ENCODE data around the gene ZNF454.

The ZNF454 gene

GRCh38 chr5:178988436-178989220 is 47.6 kb downstream of the ZNF454 start:
- CTCF ChIA-PET = no interaction called here
- H3K9me3 ChIP-seq (ENCODE audit: control extremely low read depth in 1 of 5, control insufficient read depth in 4 of 5, insufficient read depth in 2 of 5, low read depth in 1 of 5, low read length in 4 of 5) = peaks cover 0 to 58% (median 54%) of the 10 kb centered on the region in 5 experiments

GRCh38 chr5:178989311-178989710 is 48.3 kb downstream of the ZNF454 start:
- H3K27me3 ChIP-seq (replicated peaks in 2 of 5; ENCODE audit: control insufficient read depth in 4 of 5, insufficient read depth in 5 of 5, low read length in 4 of 5) = peaks cover 0 to 15% (median 3%) of the 10 kb centered on the region in 5 experiments
- CTCF ChIA-PET = no interaction called here
- 98% methylated on average over 7 of the region's 7 CpGs for WGBS (ENCODE audit: insufficient coverage)
- peaks cover 0 to 17% (median 6%) of the 10 kb centered on the region in 4 experiments for H3K4me1 ChIP-seq (ENCODE audit: control extremely low read depth in 1 of 4, control insufficient read depth in 4 of 4, insufficient read depth in 4 of 4, low read length in 3 of 4)
- no peak for DNase-seq
- POLR2A ChIA-PET = no interaction called here
- H3K36me3 ChIP-seq (ENCODE audit: control insufficient read depth in 4 of 4, insufficient read depth in 4 of 4, low read length in 3 of 4) = no peaks in the 10 kb centered on the region
- peaks cover 0 to 61% (median 48%) of the 10 kb centered on the region in 5 experiments for H3K9me3 ChIP-seq (ENCODE audit: control extremely low read depth in 1 of 5, control insufficient read depth in 4 of 5, insufficient read depth in 2 of 5, low read depth in 1 of 5, low read length in 4 of 5)
- no peak overlapping the region for H3K4me3 ChIP-seq (ENCODE audit: control insufficient read depth in 1 of 7, extremely low read depth in 1 of 7, insufficient read depth in 4 of 7, low read depth in 2 of 7, low read length in 6 of 7)
- H3K27ac ChIP-seq (ENCODE audit: insufficient read depth in 1 of 2, low read depth in 1 of 2, low read length in 2 of 2, poor library complexity in 1 of 2, severe bottlenecking in 2 of 2) = no peak overlapping the region

More at GRCh38 chr5:178988436-178989220, 47.6 kb downstream of the ZNF454 start:
- POLR2A ChIA-PET = no interaction called here
- Histone ChIP-seq H3K27ac (ENCODE audit: insufficient read depth in 1 of 2, low read depth in 1 of 2, low read length in 2 of 2, poor library complexity in 1 of 2, severe bottlenecking in 2 of 2) (no peak overlapping the region), H3K27me3 (replicated peaks in 2 of 5; ENCODE audit: control insufficient read depth in 4 of 5, insufficient read depth in 5 of 5, low read length in 4 of 5) (peaks cover 0 to 8% (median 3%) of the 10 kb centered on the region in 5 experiments), H3K4me3 (ENCODE audit: control insufficient read depth in 1 of 7, extremely low read depth in 1 of 7, insufficient read depth in 4 of 7, low read depth in 2 of 7, low read length in 6 of 7) (no peak overlapping the region), H3K4me1 (ENCODE audit: control extremely low read depth in 1 of 4, control insufficient read depth in 4 of 4, insufficient read depth in 4 of 4, low read length in 3 of 4) (peaks cover 0 to 10% (median 4%) of the 10 kb centered on the region in 4 experiments), H3K36me3 (ENCODE audit: control insufficient read depth in 4 of 4, insufficient read depth in 4 of 4, low read length in 3 of 4) (no peaks in the 10 kb centered on the region)
- DNase-seq = no peak
- WGBS (ENCODE audit: insufficient coverage) = 93% methylated on average over 23 of the region's 27 CpGs

GRCh38 chr5:178990491-178990890 is 49.5 kb downstream of the ZNF454 start:
- ChIA-PET CTCF (no interaction called here), POLR2A (no interaction called here)
- Histone ChIP-seq H3K4me3 (ENCODE audit: control insufficient read depth in 1 of 7, extremely low read depth in 1 of 7, insufficient read depth in 4 of 7, low read depth in 2 of 7, low read length in 6 of 7) (no peak overlapping the region), H3K27ac (ENCODE audit: insufficient read depth in 1 of 2, low read depth in 1 of 2, low read length in 2 of 2, poor library complexity in 1 of 2, severe bottlenecking in 2 of 2) (no peak overlapping the region), H3K9me3 (ENCODE audit: control extremely low read depth in 1 of 5, control insufficient read depth in 4 of 5, insufficient read depth in 2 of 5, low read depth in 1 of 5, low read length in 4 of 5) (peaks cover 0 to 54% (median 41%) of the 10 kb centered on the region in 5 experiments), H3K36me3 (ENCODE audit: control insufficient read depth in 4 of 4, insufficient read depth in 4 of 4, low read length in 3 of 4) (no peaks in the 10 kb centered on the region), H3K4me1 (ENCODE audit: control extremely low read depth in 1 of 4, control insufficient read depth in 4 of 4, insufficient read depth in 4 of 4, low read length in 3 of 4) (peaks cover 0 to 26% (median 11%) of the 10 kb centered on the region in 4 experiments), H3K27me3 (replicated peaks in 2 of 5; ENCODE audit: control insufficient read depth in 4 of 5, insufficient read depth in 5 of 5, low read length in 4 of 5) (peaks cover 0 to 26% (median 5%) of the 10 kb centered on the region in 5 experiments)
- WGBS (ENCODE audit: insufficient coverage) = 96% methylated on average over 7 of the region's 12 CpGs
- no peak for DNase-seq

- POLR2A ChIA-PET = no interaction called here
These were observed 50.5 kb downstream of the ZNF454 start for GRCh38 chr5:178991190-178992145.

GRCh38 chr5:178992291-178992895 is 51.4 kb downstream of the ZNF454 start:
- DNase-seq = no peak
- H3K27me3 ChIP-seq (replicated peaks in 2 of 5; ENCODE audit: control insufficient read depth in 4 of 5, insufficient read depth in 5 of 5, low read length in 4 of 5) = peaks cover 0 to 45% (median 11%) of the 10 kb centered on the region in 5 experiments
- WGBS (ENCODE audit: insufficient coverage) = 82% methylated on average over 9 of the region's 9 CpGs
- CTCF ChIA-PET = no interaction called here
- no peak overlapping the region for H3K4me3 ChIP-seq (ENCODE audit: control insufficient read depth in 1 of 7, extremely low read depth in 1 of 7, insufficient read depth in 4 of 7, low read depth in 2 of 7, low read length in 6 of 7)
- POLR2A ChIA-PET = no interaction called here
- H3K4me1 ChIP-seq (ENCODE audit: control extremely low read depth in 1 of 4, control insufficient read depth in 4 of 4, insufficient read depth in 4 of 4, low read length in 3 of 4) = peaks cover 0 to 26% (median 12%) of the 10 kb centered on the region in 4 experiments
- H3K36me3 ChIP-seq (ENCODE audit: control insufficient read depth in 4 of 4, insufficient read depth in 4 of 4, low read length in 3 of 4) = no peaks in the 10 kb centered on the region
- H3K9me3 ChIP-seq (ENCODE audit: control extremely low read depth in 1 of 5, control insufficient read depth in 4 of 5, insufficient read depth in 2 of 5, low read depth in 1 of 5, low read length in 4 of 5) = peaks cover 0 to 49% (median 25%) of the 10 kb centered on the region in 5 experiments
- no peak overlapping the region for H3K27ac ChIP-seq (ENCODE audit: insufficient read depth in 1 of 2, low read depth in 1 of 2, low read length in 2 of 2, poor library complexity in 1 of 2, severe bottlenecking in 2 of 2)

More at GRCh38 chr5:178991190-178992145, 50.5 kb downstream of the ZNF454 start:
- no peak overlapping the region for H3K27ac ChIP-seq (ENCODE audit: insufficient read depth in 1 of 2, low read depth in 1 of 2, low read length in 2 of 2, poor library complexity in 1 of 2, severe bottlenecking in 2 of 2)
- 97% methylated on average over 22 of the region's 28 CpGs for WGBS (ENCODE audit: insufficient coverage)
- H3K27me3 ChIP-seq (replicated peaks in 2 of 5; ENCODE audit: control insufficient read depth in 4 of 5, insufficient read depth in 5 of 5, low read length in 4 of 5) = peaks cover 0 to 36% (median 11%) of the 10 kb centered on the region in 5 experiments
- no peaks in the 10 kb centered on the region for H3K36me3 ChIP-seq (ENCODE audit: control insufficient read depth in 4 of 4, insufficient read depth in 4 of 4, low read length in 3 of 4)
- DNase-seq = no peak
- H3K4me3 ChIP-seq (ENCODE audit: control insufficient read depth in 1 of 7, extremely low read depth in 1 of 7, insufficient read depth in 4 of 7, low read depth in 2 of 7, low read length in 6 of 7) = no peak overlapping the region
- CTCF ChIA-PET = no interaction called here
- H3K4me1 ChIP-seq (ENCODE audit: control extremely low read depth in 1 of 4, control insufficient read depth in 4 of 4, insufficient read depth in 4 of 4, low read length in 3 of 4) = peaks cover 0 to 26% (median 12%) of the 10 kb centered on the region in 4 experiments
- H3K9me3 ChIP-seq (ENCODE audit: control extremely low read depth in 1 of 5, control insufficient read depth in 4 of 5, insufficient read depth in 2 of 5, low read depth in 1 of 5, low read length in 4 of 5) = peaks cover 0 to 49% (median 33%) of the 10 kb centered on the region in 5 experiments

GRCh38 chr5:178993236-178993765 is 52.3 kb downstream of the ZNF454 start:
- Histone ChIP-seq H3K4me1 (ENCODE audit: control extremely low read depth in 1 of 4, control insufficient read depth in 4 of 4, insufficient read depth in 4 of 4, low read length in 3 of 4) (peaks cover 0 to 26% (median 12%) of the 10 kb centered on the region in 4 experiments), H3K27ac (ENCODE audit: insufficient read depth in 1 of 2, low read depth in 1 of 2, low read length in 2 of 2, poor library complexity in 1 of 2, severe bottlenecking in 2 of 2) (no peak overlapping the region), H3K4me3 (ENCODE audit: control insufficient read depth in 1 of 7, extremely low read depth in 1 of 7, insufficient read depth in 4 of 7, low read depth in 2 of 7, low read length in 6 of 7) (peak overlapping the region in 1 of 7 experiments; percentile 20), H3K36me3 (ENCODE audit: control insufficient read depth in 4 of 4, insufficient read depth in 4 of 4, low read length in 3 of 4) (no peaks in the 10 kb centered on the region), H3K9me3 (ENCODE audit: control extremely low read depth in 1 of 5, control insufficient read depth in 4 of 5, insufficient read depth in 2 of 5, low read depth in 1 of 5, low read length in 4 of 5) (peaks cover 0 to 48% (median 23%) of the 10 kb centered on the region in 5 experiments), H3K27me3 (replicated peaks in 2 of 5; ENCODE audit: control insufficient read depth in 4 of 5, insufficient read depth in 5 of 5, low read length in 4 of 5) (peaks cover 0 to 50% (median 11%) of the 10 kb centered on the region in 5 experiments)
- DNase-seq = peak in 2 of 3 donors; percentile 33
- CTCF ChIA-PET = no interaction called here
- POLR2A ChIA-PET = no interaction called here
- 13% methylated on average over 18 of the region's 20 CpGs for WGBS (ENCODE audit: insufficient coverage)
